HG02571 (cell line): ENCODE results near the gene FAM177A1.
"Not testable (repeated sequence)": the region's sequence is repeated elsewhere in the genome, so short reads cannot be mapped to it uniquely, and the experiment has no call there.

Experiments used
- ATAC-seq: cut with Tn5 transposase; IDR thresholded peaks from one replicate; pipeline ENCODE4 v1.9.1; 2021; ENCODE audit warnings: mild to moderate bottlenecking, moderate library complexity; ENCODE audit not compliant: unreplicated experiment

Gene FAM177A1, protein sequence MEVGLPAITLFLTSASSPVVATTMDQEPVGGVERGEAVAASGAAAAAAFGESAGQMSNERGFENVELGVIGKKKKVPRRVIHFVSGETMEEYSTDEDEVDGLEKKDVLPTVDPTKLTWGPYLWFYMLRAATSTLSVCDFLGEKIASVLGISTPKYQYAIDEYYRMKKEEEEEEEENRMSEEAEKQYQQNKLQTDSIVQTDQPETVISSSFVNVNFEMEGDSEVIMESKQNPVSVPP

DNA sequence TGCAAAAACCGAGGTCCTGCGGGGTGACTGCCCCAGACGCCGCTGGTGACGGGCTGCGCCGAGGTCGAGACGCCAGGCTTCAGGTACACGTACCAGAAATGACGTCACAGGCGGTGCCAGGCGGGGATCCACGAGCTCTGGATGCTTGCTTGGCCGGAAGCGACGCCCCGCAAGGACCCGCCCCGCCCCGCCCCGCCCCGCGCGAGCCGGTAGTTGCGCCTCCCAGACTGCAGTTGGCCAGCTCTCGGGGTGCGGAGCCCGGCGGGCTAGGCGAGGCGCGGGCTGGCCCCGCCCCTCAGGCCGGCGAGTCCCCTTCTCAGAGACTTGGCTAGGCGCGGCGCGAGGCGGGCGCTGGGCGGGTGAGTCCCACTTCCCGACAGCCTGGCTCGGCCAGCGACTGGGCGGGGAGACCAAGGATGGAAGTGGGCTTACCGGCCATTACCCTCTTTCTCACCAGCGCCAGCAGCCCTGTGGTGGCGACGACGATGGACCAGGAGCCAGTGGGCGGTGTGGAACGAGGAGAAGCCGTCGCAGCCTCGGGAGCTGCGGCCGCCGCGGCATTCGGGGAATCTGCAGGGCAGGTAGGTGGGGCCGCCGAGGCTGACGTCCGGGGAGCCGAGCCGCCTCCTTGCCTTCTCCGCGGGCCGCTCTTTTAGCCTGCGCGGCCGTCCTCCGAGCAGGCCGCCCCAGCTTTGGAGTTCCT lies at the start of gene FAM177A1:
FAM177A1 (plus strand) TSS at position 225 of the 703 bp plus-strand sequence; CDS start at position 417, 192 bp downstream.
- peak; percentile 93 for ATAC-seq

DNA sequence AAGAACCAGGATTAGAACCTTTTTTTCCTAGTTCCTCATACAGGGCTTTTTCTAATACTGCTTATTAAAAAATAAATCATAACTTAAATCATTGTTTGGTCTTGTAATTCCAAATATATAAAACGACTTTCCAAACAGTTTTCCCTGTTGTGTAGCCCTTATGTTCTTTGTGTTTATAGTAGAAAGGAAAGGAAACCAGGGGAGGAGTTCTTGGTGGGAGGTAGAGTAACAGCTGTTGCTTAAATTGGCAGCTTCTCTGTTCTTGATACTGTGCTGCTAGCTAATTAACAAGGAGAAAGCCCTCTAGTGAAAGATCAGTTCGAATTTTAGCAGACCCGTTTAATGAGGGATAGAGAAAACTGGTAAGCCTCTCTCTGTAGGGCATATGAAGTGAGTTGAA lies 48.3 kb upstream of the FAM177A1 start:
- ATAC-seq = no peak

GRCh38 chr14:34999500-34999899 lies 46.6 kb upstream of the FAM177A1 start:
- ATAC-seq = no peak

GRCh38 chr14:35001621-35002020 lies 44.5 kb upstream of the FAM177A1 start:
- no peak for ATAC-seq

GRCh38 chr14:35004839-35005238 lies 41.2 kb upstream of the FAM177A1 start:
- no peak for ATAC-seq

- ATAC-seq = no peak
Measured at GRCh38 chr14:35016568-35016967, 29.5 kb upstream of the FAM177A1 start.

- no peak for ATAC-seq
Measured at GRCh38 chr14:35020713-35021112, 25.4 kb upstream of the FAM177A1 start.

DNA sequence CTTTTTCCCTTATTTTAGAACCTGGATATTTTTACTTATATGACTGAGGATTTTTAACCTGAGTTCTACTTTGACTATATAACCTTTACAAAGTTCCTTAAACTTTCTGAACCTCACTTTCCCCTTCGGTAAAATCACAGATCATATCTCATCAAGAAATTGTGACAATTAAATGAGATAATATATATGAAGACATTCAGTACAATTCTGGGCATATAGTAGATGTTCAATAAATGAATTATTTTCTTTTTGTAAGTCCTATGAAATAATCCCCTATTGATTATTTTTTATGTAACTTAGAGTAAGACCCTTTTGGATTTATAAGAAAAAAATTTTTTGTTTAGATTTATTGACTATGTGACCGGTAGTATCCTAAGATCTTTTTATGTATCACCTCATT lies 17.6 kb upstream of the FAM177A1 start:
- ATAC-seq = no peak

- no peak for ATAC-seq
Measured at GRCh38 chr14:35032562-35032961, 13.5 kb upstream of the FAM177A1 start.

DNA sequence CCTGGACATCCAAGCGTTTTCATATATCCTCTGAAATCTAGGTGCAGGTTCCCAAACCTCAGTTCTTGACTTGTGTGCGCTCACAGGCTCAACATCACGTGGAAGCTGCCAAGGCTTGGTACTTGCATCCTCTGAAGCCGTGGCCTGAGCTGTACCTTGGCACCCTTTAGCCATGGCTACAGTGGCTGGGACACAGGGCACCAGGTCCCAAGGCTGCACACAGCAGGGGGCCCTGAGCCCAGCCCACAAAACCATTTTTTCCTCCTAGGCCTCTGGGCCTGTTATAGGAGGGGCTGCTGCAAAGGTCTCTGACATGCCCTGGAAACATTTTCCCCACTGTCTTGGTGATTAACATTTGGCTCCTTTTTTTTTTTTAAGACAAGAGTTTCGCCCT lies 11.6 kb upstream of the FAM177A1 start:
- no peak for ATAC-seq

DNA sequence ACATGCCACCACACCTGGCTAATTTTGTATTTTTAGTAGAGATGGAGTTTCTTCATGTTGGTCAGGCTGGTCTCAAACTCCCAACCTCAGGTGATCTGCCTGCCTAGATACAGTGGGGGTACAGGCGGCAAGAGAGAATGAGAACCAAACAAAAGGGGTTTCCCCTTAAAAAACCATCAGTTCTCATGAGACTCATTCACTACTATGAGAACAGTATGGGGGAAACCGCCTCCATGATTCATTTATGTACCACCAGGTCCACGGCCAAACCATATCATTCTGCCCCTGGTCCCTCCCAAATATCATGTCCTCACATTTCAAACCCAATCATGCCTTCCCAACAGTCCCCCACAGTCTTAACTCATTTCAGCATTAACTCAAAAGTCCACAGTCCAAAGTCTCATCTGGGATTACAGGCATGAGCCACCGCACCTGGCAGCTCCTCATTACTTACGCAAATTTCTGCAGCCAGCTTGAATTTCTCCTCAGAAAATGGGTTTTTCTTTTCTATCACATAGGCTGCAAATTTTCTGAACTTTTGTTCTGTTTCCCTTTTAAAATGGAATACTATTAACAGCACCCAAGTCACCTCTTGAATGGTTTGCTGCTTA lies 11.0 kb upstream of the FAM177A1 start:
- ATAC-seq = not testable (repeated sequence)

- not testable (repeated sequence) for ATAC-seq
Measured at GRCh38 chr14:35038312-35038711, 7.8 kb upstream of the FAM177A1 start.

- ATAC-seq = no peak
Measured at GRCh38 chr14:35042632-35043031, 3.4 kb upstream of the FAM177A1 start.

- no peak for ATAC-seq
Measured at GRCh38 chr14:35043046-35043445, 3.0 kb upstream of the FAM177A1 start.

DNA sequence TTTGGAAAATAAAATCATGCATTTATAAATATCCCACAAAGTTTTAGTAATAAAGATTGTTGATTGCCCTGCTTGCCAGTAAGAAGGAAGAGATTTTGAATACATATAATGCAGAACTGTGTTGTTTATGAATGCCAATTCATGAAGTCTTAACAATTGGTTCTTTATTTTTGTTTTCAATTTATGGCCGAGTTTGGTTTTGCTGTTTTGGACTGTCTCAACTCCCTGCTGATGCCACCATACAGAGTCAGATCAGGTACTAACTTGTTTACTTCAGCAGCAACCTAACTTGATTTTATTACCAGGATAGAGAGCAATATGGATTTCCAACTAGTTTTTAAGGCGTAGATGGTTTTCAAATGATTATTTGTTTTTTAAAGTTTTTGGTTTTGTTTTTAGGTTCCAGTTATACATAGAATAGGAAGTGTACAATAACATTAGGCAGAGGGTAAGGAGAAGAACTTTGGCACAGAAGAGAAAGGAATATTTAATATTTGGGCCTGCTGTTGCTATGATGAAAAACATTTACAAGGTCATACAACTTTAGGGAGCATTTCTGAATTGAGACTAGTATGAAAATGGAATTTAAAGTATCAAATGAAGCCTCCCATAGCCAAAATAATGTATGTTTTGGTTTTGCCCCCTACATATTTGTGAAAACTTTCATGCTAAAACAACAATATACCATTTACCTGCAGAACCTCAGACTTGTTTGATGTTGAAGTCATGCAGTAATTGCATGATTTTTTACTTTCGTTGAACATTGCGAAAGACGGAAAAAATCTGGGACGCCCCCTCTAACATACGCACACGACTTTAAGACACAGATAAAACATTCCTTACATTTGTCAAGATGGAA lies 904 bp upstream of the FAM177A1 start:
- ATAC-seq = no peak

- ATAC-seq = peak; percentile 0
Measured at GRCh38 chr14:35045798-35046047, 349 bp upstream of the FAM177A1 start.

- ATAC-seq = peak; percentile 22
Measured at GRCh38 chr14:35046751-35047536, 872 bp downstream of the FAM177A1 start.

DNA sequence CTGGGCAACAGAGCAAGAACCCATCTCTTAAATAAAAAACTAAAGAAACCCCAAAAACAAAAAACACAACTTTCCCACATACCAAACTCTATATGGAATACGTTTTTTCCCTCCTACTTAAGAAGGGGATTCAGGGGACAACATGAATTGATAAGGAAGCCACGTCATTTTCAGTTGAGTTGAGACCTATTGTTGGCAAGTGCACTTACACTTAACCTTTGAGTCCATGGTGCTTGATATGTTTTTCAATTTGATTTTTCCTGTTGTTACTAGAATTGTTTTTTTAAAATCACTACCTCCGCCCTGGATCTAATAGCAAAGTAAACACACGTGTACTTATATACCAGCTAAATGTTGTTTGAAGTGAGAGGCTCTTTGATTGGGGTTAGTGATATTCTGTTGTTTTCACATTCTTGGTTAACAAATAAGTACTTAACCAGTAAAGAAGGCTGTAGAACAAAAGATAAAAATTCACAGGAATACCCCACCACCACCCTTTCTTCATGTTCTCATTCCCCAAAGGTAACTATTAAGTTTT lies 2.0 kb downstream of the FAM177A1 start:
- ATAC-seq = no peak

DNA sequence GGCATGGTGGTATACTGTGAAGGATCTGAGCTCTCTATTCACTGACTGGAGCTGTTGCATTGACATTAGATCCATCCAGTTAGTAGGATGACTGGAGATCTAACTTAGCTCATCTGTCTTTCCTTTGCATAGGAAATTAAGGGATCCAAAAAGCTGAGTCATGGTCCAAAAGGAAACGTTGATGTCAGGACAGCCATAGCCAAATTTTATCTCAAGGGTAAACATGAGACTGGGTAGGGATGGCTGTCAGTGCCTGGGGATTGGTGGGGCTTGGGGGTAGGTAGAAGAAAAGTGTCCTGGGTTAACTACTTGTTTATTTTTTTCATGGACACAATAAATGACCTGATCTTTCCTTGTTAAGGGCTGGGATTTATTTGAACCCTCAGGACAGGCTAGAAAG lies 4.6 kb downstream of the FAM177A1 start:
- ATAC-seq = no peak

DNA sequence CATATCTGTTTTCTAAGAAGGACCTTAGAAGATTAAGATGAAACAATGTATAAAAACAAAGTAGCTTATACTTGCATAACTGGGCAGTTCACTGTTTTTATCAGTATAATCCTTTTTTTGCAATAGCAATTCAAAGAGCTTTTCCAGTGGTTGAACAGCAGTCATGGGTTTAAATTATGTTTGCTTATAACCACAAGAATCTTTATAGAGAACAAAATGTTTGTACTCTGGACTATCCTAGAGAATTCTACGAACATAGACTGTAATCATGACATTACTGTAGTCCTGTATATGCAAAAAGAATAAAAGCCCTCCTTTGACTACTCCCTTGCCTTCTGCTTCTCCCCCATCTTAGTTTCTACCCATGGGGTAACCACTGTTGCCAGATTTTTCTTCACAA lies 5.7 kb downstream of the FAM177A1 start:
- ATAC-seq = no peak
